K562 (cell line): ENCODE measurements around the gene PTK7. TPM values are rescaled to one million over a fixed set of nuclear protein-coding genes. Genes with fewer than 3 reads are reported as not detected.
A peak's percentile ranks its signal among the peaks of the same experiment; 100 is the strongest.

ENCODE experiments used
- ATAC-seq: fragments of 200-7000 bp; cut with Tn5 transposase; 3 replicates; pipeline ENCODE4 v1.9.1; 2020; ENCODE audit warnings: moderate library complexity
- BruUV-seq: library from RNA; stranded (reverse); fragments of 400-500 nt; replicated peaks from 2 replicates; lab custom pipeline; 2021; lab: Mats Ljungman, UMichigan
- CTCF ChIA-PET: fragments of 300-600 bp; formaldehyde crosslinking; extraction: SDS; loops from one replicate; lab custom pipeline; 2021; ENCODE audit warnings: low intra/inter-chr PET ratio; lab: Yijun Ruan, JAX
- POLR2A ChIA-PET: fragments of 300-600, 350-650 bp; sonication (Branson Sonifier 250); formaldehyde crosslinking; extraction: SDS; loops from one replicate; lab custom pipeline; 2021; ENCODE audit warnings: antibody characterized with exemption, inconsistent platforms; lab: Yijun Ruan, JAX
- DNase-seq, 4 experiments: peaks; one replicate each; pipeline versions ENCODE4 v3.0.0 to v3.0.0-alpha.2; 2011 to 2018; ENCODE audit warnings: low spot score in 3 of 4, mixed read lengths in 3 of 4; ENCODE audit errors: extremely low read depth in 1 of 4
- FAIRE-seq: peaks from 2 replicates; lab custom pipeline; 2011; peaks lifted over from hg19 to GRCh38; lab: Jason Lieb, UNC
- H2AFZ ChIP-seq: 2 replicates; pipeline ENCODE4 v1.6.0; 2011; ENCODE audit warnings: low read depth, low read length, control low read depth, inconsistent platforms
- H3K27ac ChIP-seq: fragments of 200-600 bp; 3 replicates; pipeline ENCODE4 v1.8.0; 2011; ENCODE audit warnings: low read depth, mild to moderate bottlenecking, control low read depth, inconsistent platforms, low read length, moderate library complexity, mixed read lengths; ENCODE audit errors: extremely low read depth
- H3K27me3 ChIP-seq, 2 experiments: fragments of 300-600 bp in 1 of 2; 2 replicates in 1 of 2; 3 replicates in 1 of 2; pipeline versions ENCODE4 v1.6.0 to v1.8.0; 2011; ENCODE audit warnings: inconsistent platforms in 2 of 2, low read length in 2 of 2, mild to moderate bottlenecking in 1 of 2, mixed read lengths in 1 of 2, moderate library complexity in 1 of 2; ENCODE audit not compliant: control insufficient read depth in 2 of 2, insufficient read depth in 2 of 2
- H3K36me3 ChIP-seq: fragments of 300-600 bp; 3 replicates; pipeline ENCODE4 v1.8.0; 2011; ENCODE audit warnings: mild to moderate bottlenecking, low read length, inconsistent platforms; ENCODE audit not compliant: control insufficient read depth, insufficient read depth
- H3K4me1 ChIP-seq, 2 experiments: fragments of 200-600 bp in 1 of 2; replicated peaks in 1 of 2; 2 replicates in 1 of 2; 3 replicates in 1 of 2; pipeline versions ENCODE4 v1.5.1 to v1.8.0; 2011; ENCODE audit warnings: inconsistent platforms in 2 of 2, low read length in 2 of 2, mild to moderate bottlenecking in 1 of 2, mixed read lengths in 1 of 2, moderate library complexity in 1 of 2; ENCODE audit not compliant: control insufficient read depth in 2 of 2, insufficient read depth in 2 of 2
- H3K4me2 ChIP-seq: 2 replicates; pipeline ENCODE4 v1.6.1; 2011; ENCODE audit warnings: low read length, control low read depth, inconsistent platforms, mixed read lengths; ENCODE audit not compliant: insufficient read depth
- H3K4me3 ChIP-seq: fragments of 200-600 bp; sonication (generic), shearing (Covaris generic); 2 replicates; pipeline ENCODE4 v1.5.1; 2016; ENCODE audit warnings: control low read depth, inconsistent platforms
- H3K79me2 ChIP-seq: fragments of 200-600 bp; 3 replicates; pipeline ENCODE4 v1.8.0; 2011; ENCODE audit warnings: low read length, inconsistent platforms; ENCODE audit not compliant: control insufficient read depth, insufficient read depth
- H3K9ac ChIP-seq, 2 experiments: 2 replicates each; pipeline versions ENCODE4 v1.6.0 to v1.6.1; 2011; ENCODE audit warnings: low read depth in 2 of 2, low read length in 2 of 2, control low read depth in 1 of 2, inconsistent platforms in 1 of 2, mild to moderate bottlenecking in 1 of 2, mixed read lengths in 1 of 2; ENCODE audit not compliant: insufficient read depth in 1 of 2
- H3K9me1 ChIP-seq: one replicate; pipeline ENCODE4 v1.6.0; 2011; ENCODE audit warnings: inconsistent platforms, mild to moderate bottlenecking, low read length, moderate library complexity; ENCODE audit not compliant: control insufficient read depth, insufficient read depth
- H3K9me3 ChIP-seq: replicated peaks from 2 replicates; pipeline ENCODE4 v1.5.1; 2011; ENCODE audit warnings: low read depth, low read length, inconsistent platforms; ENCODE audit not compliant: control insufficient read depth, insufficient read depth
- H4K20me1 ChIP-seq: replicated peaks from 2 replicates; pipeline ENCODE4 v1.6.1; 2011; ENCODE audit warnings: low read length, inconsistent platforms, mixed read lengths; ENCODE audit not compliant: control insufficient read depth, insufficient read depth
- CBFA2T3 ChIP-seq: fragments of 450-650 bp; IDR thresholded peaks from 2 replicates; pipeline ENCODE4 v1.6.1; 2017
- CCAR2 ChIP-seq: fragments of 200-400 bp; formaldehyde crosslinking; IDR thresholded peaks from 2 replicates; pipeline ENCODE4 v1.6.1; 2017; ENCODE audit warnings: mild to moderate bottlenecking, low read depth, low read length
- DIDO1 ChIP-seq: fragments of 450-650 bp; IDR thresholded peaks from 2 replicates; pipeline ENCODE4 v1.6.1; 2016; ENCODE audit warnings: low read depth, missing biosample characterization, missing genetic modification characterization
- EGR1 ChIP-seq: fragments of 450-650 bp; conservative IDR thresholded peaks from 2 replicates; pipeline ENCODE4 v1.6.1; 2017; ENCODE audit warnings: mild to moderate bottlenecking
- GABPB1 ChIP-seq: sonication (generic); formaldehyde crosslinking; IDR thresholded peaks from 2 replicates; pipeline ENCODE4 v1.8.0; 2022; ENCODE audit warnings: mild to moderate bottlenecking, missing genetic modification reagents
- ILF3 ChIP-seq: fragments of 450-650 bp; IDR thresholded peaks from 2 replicates; pipeline ENCODE4 v1.6.1; 2018; ENCODE audit warnings: antibody characterized with exemption, mild to moderate bottlenecking, moderate library complexity, borderline replicate concordance
- MCM2 ChIP-seq: fragments of 450-650 bp; IDR thresholded peaks from 2 replicates; pipeline ENCODE4 v1.6.1; 2017; ENCODE audit warnings: low read depth, mild to moderate bottlenecking
- MTA2 ChIP-seq: fragments of 450-650 bp; IDR thresholded peaks from 2 replicates; pipeline ENCODE4 v1.6.1; 2016; ENCODE audit warnings: low read depth
- THRAP3 ChIP-seq: fragments of 450-650 bp; IDR thresholded peaks from 2 replicates; pipeline ENCODE4 v1.6.1; 2016; ENCODE audit warnings: mild to moderate bottlenecking, inconsistent platforms, borderline replicate concordance
- TRIM24 ChIP-seq, 2 experiments: fragments of 450-650 bp; IDR thresholded peaks; 2 replicates each; pipeline ENCODE4 v1.6.1; 2016
- ZFP1 ChIP-seq: fragments of 450-650 bp; formaldehyde crosslinking; IDR thresholded peaks from 2 replicates; pipeline ENCODE4 v1.4.0; 2020; ENCODE audit warnings: mild to moderate bottlenecking, mixed read lengths
- ZNF212 ChIP-seq: fragments of 450-650 bp; formaldehyde crosslinking; IDR thresholded peaks from 2 replicates; pipeline ENCODE4 v1.4.0; 2020; ENCODE audit warnings: mild to moderate bottlenecking
- ZNF764 ChIP-seq: fragments of 250-450 bp; sonication (Bioruptor Pico); IDR thresholded peaks from 2 replicates; pipeline ENCODE4 v1.4.0; 2020; ENCODE audit warnings: low read depth, mild to moderate bottlenecking, moderate library complexity
- ZNF780A ChIP-seq: fragments of 250-450 bp; sonication (Bioruptor Pico); IDR thresholded peaks from 2 replicates; pipeline ENCODE4 v1.5.0; 2021; ENCODE audit warnings: mild to moderate bottlenecking
- ZNF830 ChIP-seq: fragments of 250-450 bp; sonication (Bioruptor Pico); IDR thresholded peaks from 2 replicates; pipeline ENCODE4 v1.5.0; 2021; ENCODE audit warnings: mild to moderate bottlenecking
- WGBS: fragments of 100-300 bp; shearing (Covaris generic); methylation state at CpG from one replicate; pipeline ENCODE4 v1.1.6; 2016; ENCODE audit warnings: low coverage, mixed read lengths; ENCODE audit not compliant: insufficient coverage; ENCODE audit errors: missing lambda C conversion rate; 5-methylcytosine and 5-hydroxymethylcytosine counted together
- in situ Hi-C: fragments of 300-500 bp; cut with MboI; formaldehyde crosslinking; loops from 4 replicates; pipeline ENCODE4 v1.15.0; 2018; ENCODE audit warnings: inconsistent platforms, mixed read lengths
- intact Hi-C: fragments of 100-400 bp; cut with micrococcal nuclease; formaldehyde crosslinking; loops from 2 replicates; pipeline ENCODE4 v1.14.2; 2022
- polyA plus RNA-seq, 8 experiments: library from polyadenylated mRNA; depleted of rRNA in 4 of 8; stranded (reverse) in 5 of 8; unstranded in 3 of 8; fragments of >200 nt; fragmentation: Nextera tagmentation in 2 of 8; fragmentation: Illumina TruSeq in 1 of 8; extraction: Ambion mirVana in 2 of 8; extraction: Trizol in 1 of 8; gene quantifications; 2 replicates each; pipeline versions ENCODE4 v1.2.1 to v1.2.3, GENCODE V29; 2011 to 2014; ENCODE audit warnings: inconsistent platforms in 1 of 8, missing spikeins in 1 of 8
- total RNA-seq, 7 experiments: library from RNA; depleted of rRNA in 6 of 7; stranded (reverse); fragments of >200 nt in 6 of 7; fragmentation: Illumina TruSeq in 2 of 7; extraction: Trizol in 2 of 7; gene quantifications; 2 replicates each; pipeline versions ENCODE4 v1.2.1 to v1.2.3, GENCODE V29; 2011 to 2021; ENCODE audit warnings: low replicate concordance in 1 of 7
- TF ChIP-seq, protein P1 (sequence below): fragments of 150-350 bp; conservative IDR thresholded peaks from 2 replicates; pipeline ENCODE4 v1.6.1; 2014; ENCODE audit warnings: low read length
- TF ChIP-seq, protein P2 (sequence below): sonication (generic); formaldehyde crosslinking; IDR thresholded peaks from 2 replicates; pipeline ENCODE4 v1.9.0; 2022; ENCODE audit warnings: mild to moderate bottlenecking, missing genetic modification reagents
- TF ChIP-seq, protein P3 (sequence below): fragments of 250-450 bp; sonication (Bioruptor Pico); IDR thresholded peaks from 2 replicates; pipeline ENCODE4 v1.4.0; 2020; ENCODE audit warnings: mild to moderate bottlenecking
- TF ChIP-seq, protein P4 (sequence below), 2 experiments: fragments of 450-650 bp in 1 of 2; sonication (generic) in 1 of 2; formaldehyde crosslinking; conservative IDR thresholded peaks; 2 replicates each; pipeline versions ENCODE4 v1.4.0 to v1.8.1; 2020 to 2022; ENCODE audit warnings: mild to moderate bottlenecking in 1 of 2, missing genetic modification reagents in 1 of 2

Gene PTK7
- total and polyA plus RNA-seq, 9 of the 15 experiments (the other 6 are each of a cell fraction or from before 2014, with no cell fraction given) = 0.20 to 6.8 (median 4.2) TPM

DNA sequence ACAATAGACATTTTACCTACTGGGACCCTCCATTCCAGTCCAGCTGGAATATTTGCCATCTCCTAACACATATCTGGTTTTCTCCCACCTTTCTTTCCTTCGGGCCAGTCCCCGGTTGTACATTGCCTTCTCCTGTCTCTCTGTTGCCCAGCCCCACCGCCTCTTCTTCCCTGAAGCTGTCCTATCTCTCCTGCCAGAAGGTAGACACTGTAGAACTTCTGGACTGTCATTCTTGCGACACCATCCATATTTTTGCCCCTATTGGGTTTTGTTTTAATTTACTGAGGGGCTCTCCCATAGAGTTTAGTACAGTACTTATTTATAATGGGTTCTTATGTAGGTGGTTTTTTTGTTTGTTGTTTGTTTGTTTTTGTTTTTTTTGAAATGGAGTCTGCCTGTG, 4.9 kb downstream of the PTK7 start:
- peak in 2 of 4 experiments; percentile 52 to 55 for DNase-seq
- no TSS peak for BruUV-seq
- 2% methylated on average over 4 of the region's 4 CpGs for WGBS
- TF ChIP-seq GABPB1 (CRISPR knock-in tag) (no peak), CCAR2 (no peak), MTA2 (peak; percentile 45; the same call in 1 of the 2 replicates), ZNF780A (CRISPR knock-in tag) (no peak), TRIM24 (IDR thresholded peaks at IDR 0.05) (peak; percentile 41 to 48; a peak in 2 of 4 replicates), THRAP3 (no peak), ZNF764 (CRISPR knock-in tag) (no peak), CBFA2T3 (peak; percentile 69), ZNF830 (CRISPR knock-in tag) (no peak), MCM2 (no peak), DIDO1 (tag) (no peak), ILF3 (no peak), EGR1 (no peak), ZFP1 (CRISPR knock-in tag) (no peak), ZNF212 (no peak)
- TF ChIP-seq, protein P1, sequence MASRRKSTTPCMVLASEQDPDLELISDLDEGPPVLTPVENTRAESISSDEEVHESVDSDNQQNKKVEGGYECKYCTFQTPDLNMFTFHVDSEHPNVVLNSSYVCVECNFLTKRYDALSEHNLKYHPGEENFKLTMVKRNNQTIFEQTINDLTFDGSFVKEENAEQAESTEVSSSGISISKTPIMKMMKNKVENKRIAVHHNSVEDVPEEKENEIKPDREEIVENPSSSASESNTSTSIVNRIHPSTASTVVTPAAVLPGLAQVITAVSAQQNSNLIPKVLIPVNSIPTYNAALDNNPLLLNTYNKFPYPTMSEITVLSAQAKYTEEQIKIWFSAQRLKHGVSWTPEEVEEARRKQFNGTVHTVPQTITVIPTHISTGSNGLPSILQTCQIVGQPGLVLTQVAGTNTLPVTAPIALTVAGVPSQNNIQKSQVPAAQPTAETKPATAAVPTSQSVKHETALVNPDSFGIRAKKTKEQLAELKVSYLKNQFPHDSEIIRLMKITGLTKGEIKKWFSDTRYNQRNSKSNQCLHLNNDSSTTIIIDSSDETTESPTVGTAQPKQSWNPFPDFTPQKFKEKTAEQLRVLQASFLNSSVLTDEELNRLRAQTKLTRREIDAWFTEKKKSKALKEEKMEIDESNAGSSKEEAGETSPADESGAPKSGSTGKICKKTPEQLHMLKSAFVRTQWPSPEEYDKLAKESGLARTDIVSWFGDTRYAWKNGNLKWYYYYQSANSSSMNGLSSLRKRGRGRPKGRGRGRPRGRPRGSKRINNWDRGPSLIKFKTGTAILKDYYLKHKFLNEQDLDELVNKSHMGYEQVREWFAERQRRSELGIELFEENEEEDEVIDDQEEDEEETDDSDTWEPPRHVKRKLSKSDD = no peak
- TF ChIP-seq, protein P2, sequence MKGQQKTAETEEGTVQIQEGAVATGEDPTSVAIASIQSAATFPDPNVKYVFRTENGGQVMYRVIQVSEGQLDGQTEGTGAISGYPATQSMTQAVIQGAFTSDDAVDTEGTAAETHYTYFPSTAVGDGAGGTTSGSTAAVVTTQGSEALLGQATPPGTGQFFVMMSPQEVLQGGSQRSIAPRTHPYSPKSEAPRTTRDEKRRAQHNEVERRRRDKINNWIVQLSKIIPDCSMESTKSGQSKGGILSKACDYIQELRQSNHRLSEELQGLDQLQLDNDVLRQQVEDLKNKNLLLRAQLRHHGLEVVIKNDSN = no peak
- TF ChIP-seq, protein P3, sequence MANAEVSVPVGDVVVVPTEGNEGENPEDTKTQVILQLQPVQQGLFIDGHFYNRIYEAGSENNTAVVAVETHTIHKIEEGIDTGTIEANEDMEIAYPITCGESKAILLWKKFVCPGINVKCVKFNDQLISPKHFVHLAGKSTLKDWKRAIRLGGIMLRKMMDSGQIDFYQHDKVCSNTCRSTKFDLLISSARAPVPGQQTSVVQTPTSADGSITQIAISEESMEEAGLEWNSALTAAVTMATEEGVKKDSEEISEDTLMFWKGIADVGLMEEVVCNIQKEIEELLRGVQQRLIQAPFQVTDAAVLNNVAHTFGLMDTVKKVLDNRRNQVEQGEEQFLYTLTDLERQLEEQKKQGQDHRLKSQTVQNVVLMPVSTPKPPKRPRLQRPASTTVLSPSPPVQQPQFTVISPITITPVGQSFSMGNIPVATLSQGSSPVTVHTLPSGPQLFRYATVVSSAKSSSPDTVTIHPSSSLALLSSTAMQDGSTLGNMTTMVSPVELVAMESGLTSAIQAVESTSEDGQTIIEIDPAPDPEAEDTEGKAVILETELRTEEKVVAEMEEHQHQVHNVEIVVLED (CRISPR knock-in tag) = no peak
- TF ChIP-seq, protein P4, sequence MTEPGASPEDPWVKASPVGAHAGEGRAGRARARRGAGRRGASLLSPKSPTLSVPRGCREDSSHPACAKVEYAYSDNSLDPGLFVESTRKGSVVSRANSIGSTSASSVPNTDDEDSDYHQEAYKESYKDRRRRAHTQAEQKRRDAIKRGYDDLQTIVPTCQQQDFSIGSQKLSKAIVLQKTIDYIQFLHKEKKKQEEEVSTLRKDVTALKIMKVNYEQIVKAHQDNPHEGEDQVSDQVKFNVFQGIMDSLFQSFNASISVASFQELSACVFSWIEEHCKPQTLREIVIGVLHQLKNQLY (CRISPR knock-in tag; conservative IDR thresholded peaks at IDR 0.05) = no peak

More for the DNA sequence above, 4.9 kb downstream of the PTK7 start:
- H3K4me1 ChIP-seq = peaks cover 2 to 14% of the 10 kb centered on the region in 2 experiments; a peak in 4 of 5 replicates
- H3K27me3 ChIP-seq = peaks cover 9 to 16% of the 10 kb centered on the region in 2 experiments; a peak in 4 of 5 replicates
- in situ Hi-C loops = no loop called here
- peak; percentile 68 for ATAC-seq
- H4K20me1 ChIP-seq = peaks cover 2% of the 10 kb centered on the region; the same call in 1 of the 2 replicates
- no peak overlapping the region for H3K4me3 ChIP-seq
- H3K27ac ChIP-seq = no peak overlapping the region
- FAIRE-seq = peak; percentile 37
- no peak overlapping the region; the same call in 1 of the 2 replicates for H3K4me2 ChIP-seq
- CTCF ChIA-PET = no interaction called here
- H3K36me3 ChIP-seq = no peaks in the 10 kb centered on the region
- no peaks in the 10 kb centered on the region for H3K79me2 ChIP-seq
- H3K9ac ChIP-seq = no peak overlapping the region
- intact Hi-C loops = no loop called here
- no peaks in the 10 kb centered on the region for H3K9me1 ChIP-seq
- H2AFZ ChIP-seq = no peak overlapping the region; the same call in 1 of the 2 replicates
- POLR2A ChIA-PET = interaction anchor here (0.6 to 1.7 kb wide), 6 partner anchors 10 to 152 kb away, joined by 3 to 8 read pairs (median 4); partner anchors contain the start of gene CNPY3
- no peaks in the 10 kb centered on the region for H3K9me3 ChIP-seq
